Spleen (tissue), 11 donors: ENCODE measurements around the gene MST1R. TPM values are rescaled to one million over a fixed set of nuclear protein-coding genes. Genes with fewer than 3 reads are reported as not detected.

Experiments used
- DNase-seq: peaks from one replicate; pipeline ENCODE4 v3.0.0-alpha.2; 2020
- H3K27ac ChIP-seq, 8 donors: fragments of 200-600 bp; sonication (generic) in 7 of 8; 1 replicate in 4 of 8; 2 replicates in 4 of 8; pipeline versions ENCODE4 v1.5.0 to v1.8.0; 2016 to 2021; ENCODE audit warnings: inconsistent platforms in 4 of 8, mild to moderate bottlenecking in 4 of 8, moderate library complexity in 1 of 8
- H3K27me3 ChIP-seq, 7 donors: fragments of 200-600 bp; sonication (generic) in 6 of 7; replicated peaks in 1 of 7; 1 replicate in 4 of 7; 2 replicates in 3 of 7; pipeline versions ENCODE4 v1.5.0 to v1.8.0; 2016 to 2021; ENCODE audit warnings: inconsistent platforms in 3 of 7, mild to moderate bottlenecking in 1 of 7
- H3K36me3 ChIP-seq, 6 donors: fragments of 200-600 bp; sonication (generic) in 5 of 6; 1 replicate in 4 of 6; 2 replicates in 2 of 6; pipeline versions ENCODE4 v1.5.0 to v1.8.0; 2016 to 2021; ENCODE audit warnings: inconsistent platforms in 2 of 6
- H3K4me1 ChIP-seq, 6 donors: fragments of 200-600 bp; sonication (generic) in 5 of 6; 1 replicate in 3 of 6; 2 replicates in 3 of 6; pipeline versions ENCODE4 v1.5.0 to v1.8.0; 2016 to 2021; ENCODE audit warnings: inconsistent platforms in 3 of 6
- H3K4me3 ChIP-seq, 8 donors: fragments of 200-600 bp; sonication (generic) in 7 of 8; 1 replicate in 4 of 8; 2 replicates in 4 of 8; pipeline versions ENCODE4 v1.5.0 to v1.8.0; 2016 to 2021; ENCODE audit warnings: inconsistent platforms in 4 of 8, mild to moderate bottlenecking in 4 of 8, moderate library complexity in 2 of 8
- H3K9me3 ChIP-seq, 8 donors: fragments of 200-600 bp; sonication (generic) in 7 of 8; 1 replicate in 4 of 8; 2 replicates in 4 of 8; pipeline versions ENCODE4 v1.5.0 to v1.8.0; 2016 to 2021; ENCODE audit warnings: inconsistent platforms in 4 of 8
- POLR2A ChIP-seq, 3 donors: fragments of 450-650 bp; IDR thresholded peaks; one replicate each; pipeline ENCODE4 v1.5.1; 2017; ENCODE audit warnings: antibody characterized with exemption in 3 of 3, mild to moderate bottlenecking in 1 of 3
- POLR2AphosphoS5 ChIP-seq, 3 donors: sonication (generic); formaldehyde crosslinking; IDR thresholded peaks; one replicate each; pipeline ENCODE4 v1.5.1; 2017; ENCODE audit warnings: antibody characterized with exemption in 3 of 3
- WGBS, 5 donors: extraction: QIAGEN DNeasy Blood & Tissue Kit in 3 of 5; methylation state at CpG; one replicate each; pipeline versions ENCODE4 v1.1.5 to v1.1.7; 2013 to 2018; 5-methylcytosine and 5-hydroxymethylcytosine counted together
- intact Hi-C: fragments of 100-400 bp; cut with DNase I; formaldehyde crosslinking; loops from one replicate; pipeline ENCODE4 v1.15.0; 2023; ENCODE audit warnings: low total_unique reads
- polyA plus RNA-seq, 3 donors: library from polyadenylated mRNA; stranded (reverse); fragments of 200-250 nt; gene quantifications; one replicate each; pipeline ENCODE4 v1.2.1, GENCODE V29; 2013
- total RNA-seq, 7 donors: library from RNA; depleted of rRNA in 3 of 7; stranded (reverse); fragments of >200 nt in 3 of 7; fragmentation: NEBNext Ultra II Directional in 4 of 7; extraction: Animal tissue kit (Norgen Biotek cat#: 25700) in 4 of 7; gene quantifications; one replicate each; pipeline versions ENCODE4 v1.1.0 to v1.2.1, GENCODE V29; 2016 to 2021
- TF ChIP-seq, protein P1 (sequence below), 11 experiments: fragments of 200-600 bp in 7 of 11; fragments of 450-650 bp in 4 of 11; sonication (generic) in 4 of 11; IDR thresholded peaks in 8 of 11; conservative IDR thresholded peaks in 3 of 11; 1 replicate in 7 of 11; 2 replicates in 4 of 11; pipeline versions ENCODE4 v1.4.0 to v1.8.0; 2016 to 2021; ENCODE audit warnings: antibody characterized with exemption in 11 of 11, inconsistent platforms in 4 of 11, mild to moderate bottlenecking in 1 of 11
- donor health status: healthy with polysubstance abuse.
- donor health status: DM: no; HTN: no; CAD: no; lungs with moderate emphysema.
- donor health status: DM: no; HTN: no; CAD: no.
- donor health status: Bipolar disorder and iron deficiency.
- donor health status: healthy.
- donor health status: DM: no; HTN: no; CAD: no.
- donor health status: DM: yes; HTN: yes; CAD: no.

MST1R gene
- total and polyA plus RNA-seq, 10 donors: 1.1 to 7.7 (median 3.0) TPM

DNA sequence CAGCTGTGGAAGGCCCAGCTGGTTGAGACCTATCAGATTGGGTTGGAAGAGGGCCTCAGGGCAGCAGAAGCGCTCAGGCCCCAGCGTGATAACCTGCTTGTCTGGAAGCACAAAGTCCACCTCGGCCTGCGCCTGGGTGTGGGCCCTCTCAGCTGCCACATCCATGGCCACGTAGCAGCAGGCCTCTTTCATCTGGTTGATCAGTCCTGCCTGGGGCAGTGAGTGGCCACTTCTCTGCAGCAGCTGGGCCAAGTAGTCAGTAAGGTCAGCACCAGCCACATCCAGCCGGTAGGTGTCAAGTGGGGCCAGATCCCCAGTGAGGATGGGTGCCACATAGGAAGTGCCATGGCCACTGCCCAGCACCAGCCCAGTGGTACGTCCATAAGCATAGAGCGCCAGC lies 30.1 kb downstream of the MST1R start:
- intact Hi-C loops: no loop called here
- H3K4me3 ChIP-seq: no peak overlapping the region
- no peak for DNase-seq
- 89 to 92% (median 90%) methylated on average over 7 to 8 of the region's 8 CpGs; no CpG with 5 or more reads in 1 of the 5 donors for WGBS, 5 donors
- H3K9me3 ChIP-seq: no peaks in the 10 kb centered on the region
- H3K36me3 ChIP-seq: no peaks in the 10 kb centered on the region
- no peak overlapping the region for H3K27ac ChIP-seq
- H3K27me3 ChIP-seq: peaks cover 11 to 33% (median 18%) of the 10 kb centered on the region in 7 donors
- peaks cover 0 to 16% (median 14%) of the 10 kb centered on the region in 6 donors for H3K4me1 ChIP-seq
- TF ChIP-seq POLR2AphosphoS5 (IDR thresholded peaks at IDR 0.05): no peak
- TF ChIP-seq POLR2A (IDR thresholded peaks at IDR 0.05): no peak
- TF ChIP-seq, protein P1, sequence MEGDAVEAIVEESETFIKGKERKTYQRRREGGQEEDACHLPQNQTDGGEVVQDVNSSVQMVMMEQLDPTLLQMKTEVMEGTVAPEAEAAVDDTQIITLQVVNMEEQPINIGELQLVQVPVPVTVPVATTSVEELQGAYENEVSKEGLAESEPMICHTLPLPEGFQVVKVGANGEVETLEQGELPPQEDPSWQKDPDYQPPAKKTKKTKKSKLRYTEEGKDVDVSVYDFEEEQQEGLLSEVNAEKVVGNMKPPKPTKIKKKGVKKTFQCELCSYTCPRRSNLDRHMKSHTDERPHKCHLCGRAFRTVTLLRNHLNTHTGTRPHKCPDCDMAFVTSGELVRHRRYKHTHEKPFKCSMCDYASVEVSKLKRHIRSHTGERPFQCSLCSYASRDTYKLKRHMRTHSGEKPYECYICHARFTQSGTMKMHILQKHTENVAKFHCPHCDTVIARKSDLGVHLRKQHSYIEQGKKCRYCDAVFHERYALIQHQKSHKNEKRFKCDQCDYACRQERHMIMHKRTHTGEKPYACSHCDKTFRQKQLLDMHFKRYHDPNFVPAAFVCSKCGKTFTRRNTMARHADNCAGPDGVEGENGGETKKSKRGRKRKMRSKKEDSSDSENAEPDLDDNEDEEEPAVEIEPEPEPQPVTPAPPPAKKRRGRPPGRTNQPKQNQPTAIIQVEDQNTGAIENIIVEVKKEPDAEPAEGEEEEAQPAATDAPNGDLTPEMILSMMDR (IDR thresholded peaks at IDR 0.05 in 8 of 11, conservative IDR thresholded peaks at IDR 0.05 in 3 of 11): no peak

DNA sequence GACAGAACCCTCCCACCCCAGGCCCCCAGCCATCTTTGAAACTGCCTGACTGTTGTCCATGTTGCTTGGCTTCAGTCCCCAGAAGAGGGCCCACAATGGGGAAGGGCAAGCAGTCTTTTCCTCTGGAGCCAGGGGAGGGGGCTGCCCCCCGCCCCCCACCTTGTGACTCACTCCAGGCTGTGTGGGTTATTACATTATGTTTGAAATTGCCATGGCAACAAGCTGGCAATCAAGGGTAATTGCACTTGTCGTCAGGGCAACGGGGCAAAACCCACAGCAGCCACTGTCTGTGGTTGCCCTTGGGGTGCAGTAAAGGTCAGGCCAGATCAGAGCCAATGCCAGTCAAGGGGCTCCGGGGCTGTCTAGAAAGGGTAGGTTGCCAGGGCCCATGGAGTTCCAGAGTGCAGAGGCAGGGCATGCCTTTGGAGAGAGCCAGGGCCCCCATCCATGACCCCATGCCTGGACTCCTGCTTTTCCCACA lies 30.8 kb downstream of the MST1R start:
- H3K27ac ChIP-seq: no peak overlapping the region
- no peaks in the 10 kb centered on the region for H3K9me3 ChIP-seq
- peaks cover 13 to 40% (median 25%) of the 10 kb centered on the region in 7 donors for H3K27me3 ChIP-seq
- H3K4me1 ChIP-seq: peaks cover 0 to 16% (median 14%) of the 10 kb centered on the region in 6 donors
- H3K4me3 ChIP-seq: no peak overlapping the region
- intact Hi-C loops: no loop called here
- 48 to 66% (median 59%) methylated on average over 2 to 4 of the region's 4 CpGs for WGBS, 5 donors
- H3K36me3 ChIP-seq: no peaks in the 10 kb centered on the region
- TF ChIP-seq POLR2A (IDR thresholded peaks at IDR 0.05) (no peak), POLR2AphosphoS5 (IDR thresholded peaks at IDR 0.05) (no peak)
- TF ChIP-seq, protein P1 (IDR thresholded peaks at IDR 0.05 in 8 of 11, conservative IDR thresholded peaks at IDR 0.05 in 3 of 11): no peak
- no peak for DNase-seq

GRCh38 chr3:49871531-49872153 lies 32.0 kb downstream of the MST1R start:
- intact Hi-C loops: no loop called here
- peaks cover 13 to 52% (median 26%) of the 10 kb centered on the region in 7 donors for H3K27me3 ChIP-seq
- H3K36me3 ChIP-seq: no peaks in the 10 kb centered on the region
- WGBS, 5 donors: 62 to 85% (median 82%) methylated on average over 10 of the region's 10 CpGs
- TF ChIP-seq POLR2AphosphoS5 (IDR thresholded peaks at IDR 0.05) (no peak), POLR2A (IDR thresholded peaks at IDR 0.05) (no peak)
- TF ChIP-seq, protein P1 (IDR thresholded peaks at IDR 0.05 in 8 of 11, conservative IDR thresholded peaks at IDR 0.05 in 3 of 11): no peak
- no peaks in the 10 kb centered on the region for H3K9me3 ChIP-seq
- DNase-seq: no peak
- H3K4me1 ChIP-seq: peaks cover 0 to 16% (median 14%) of the 10 kb centered on the region in 6 donors
- H3K4me3 ChIP-seq: no peak overlapping the region
- no peak overlapping the region for H3K27ac ChIP-seq

DNA sequence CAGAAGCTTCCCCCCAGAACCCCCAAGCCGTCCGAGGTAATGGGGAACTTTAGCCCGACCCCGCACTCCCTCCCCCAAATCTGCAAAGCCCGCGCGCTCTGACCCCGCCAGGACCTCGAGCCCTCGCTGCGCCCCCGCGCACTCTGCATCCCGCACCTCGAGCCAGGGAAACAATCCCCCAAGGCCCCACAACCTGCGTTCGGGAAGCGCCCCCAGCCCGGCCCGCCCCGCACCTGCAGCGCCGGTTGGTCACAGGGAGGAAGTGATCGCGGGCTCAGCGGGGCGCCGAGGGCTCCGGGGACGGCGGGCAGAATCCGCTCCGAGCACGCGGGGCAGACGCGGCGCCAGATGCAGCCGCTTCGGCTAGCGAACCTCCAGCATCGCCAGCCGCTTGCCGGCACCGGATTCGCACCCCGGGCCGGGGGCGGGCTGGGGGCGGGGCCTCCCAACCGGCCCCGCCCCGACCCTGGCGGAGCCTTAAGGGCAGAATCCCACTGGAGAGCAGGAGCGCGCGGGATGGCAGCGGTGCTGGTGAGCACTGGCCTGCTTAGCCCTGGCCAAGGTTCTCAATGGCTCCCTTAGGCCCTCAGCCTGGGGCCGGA lies 34.0 kb downstream of the MST1R start, which contains the start of gene CAMKV:
Gene CAMKV (minus strand): TSS at position 382 of the 602 bp plus-strand sequence. CDS start 7,518 bp downstream, outside the sequence.
- WGBS, 5 donors: 1 to 3% (median 2%) methylated on average over 21 to 59 of the region's 59 CpGs
- intact Hi-C loops: no loop called here
- peak within 1 kb of the TSS; percentile 1 to 66 (median 36) for H3K4me3 ChIP-seq
- no peak within 1 kb of the TSS for H3K27ac ChIP-seq
- H3K9me3 ChIP-seq: no peaks in the 10 kb centered on the region
- peak; percentile 81 for DNase-seq
- peaks cover 13 to 73% (median 26%) of the 10 kb centered on the region in 7 donors for H3K27me3 ChIP-seq
- H3K36me3 ChIP-seq: no peaks in the 10 kb centered on the region
- TF ChIP-seq, protein P1 (IDR thresholded peaks at IDR 0.05 in 8 of 11, conservative IDR thresholded peaks at IDR 0.05 in 3 of 11): no peak
- no peak for TF ChIP-seq POLR2A (IDR thresholded peaks at IDR 0.05)
- TF ChIP-seq POLR2AphosphoS5 (IDR thresholded peaks at IDR 0.05): no peak
- H3K4me1 ChIP-seq: peaks cover 0 to 16% (median 14%) of the 10 kb centered on the region in 6 donors
